Tibial nerve (tissue), 4 donors: Measurements from ENCODE around the gene CUL9. TPM values are rescaled to one million over a fixed set of nuclear protein-coding genes. Genes with fewer than 3 reads are reported as not detected.

Experiments
- DNase-seq, 2 donors: peaks; one replicate each; pipeline ENCODE4 v3.0.0-alpha.2; 2019; ENCODE audit warnings: low spot score in 2 of 2
- H3K27ac ChIP-seq, 4 donors: fragments of 200-600 bp; sonication (generic) in 3 of 4; one replicate each; pipeline ENCODE4 v1.5.1; 2017 to 2019; ENCODE audit warnings: mild to moderate bottlenecking in 1 of 4
- H3K27me3 ChIP-seq, 2 donors: fragments of 200-600 bp; sonication (generic) in 1 of 2; one replicate each; pipeline versions ENCODE4 v1.5.1 to v1.6.0; 2017 to 2019
- H3K36me3 ChIP-seq, 3 donors: fragments of 200-600 bp; sonication (generic); one replicate each; pipeline ENCODE4 v1.5.1; 2018 to 2019
- H3K4me1 ChIP-seq, 4 donors: fragments of 200-600 bp; sonication (generic) in 3 of 4; one replicate each; pipeline ENCODE4 v1.5.1; 2017 to 2019
- H3K4me3 ChIP-seq, 4 donors: fragments of 200-600 bp; sonication (generic) in 3 of 4; one replicate each; pipeline ENCODE4 v1.5.1; 2017 to 2019; ENCODE audit warnings: mild to moderate bottlenecking in 1 of 4, moderate library complexity in 1 of 4
- H3K9me3 ChIP-seq, 4 donors: fragments of 200-600 bp; sonication (generic) in 3 of 4; one replicate each; pipeline ENCODE4 v1.5.1; 2017 to 2019
- CTCF ChIP-seq, 5 experiments: fragments of 200-600 bp in 3 of 5; fragments of 450-650 bp in 2 of 5; sonication (generic) in 3 of 5; IDR thresholded peaks; one replicate each; pipeline ENCODE4 v1.5.1; 2016 to 2019; ENCODE audit warnings: antibody characterized with exemption in 5 of 5, mild to moderate bottlenecking in 3 of 5, moderate library complexity in 2 of 5
- EP300 ChIP-seq, 2 donors: sonication (generic); formaldehyde crosslinking; IDR thresholded peaks; one replicate each; pipeline ENCODE4 v1.6.1; 2017; ENCODE audit warnings: antibody characterized with exemption in 2 of 2, mild to moderate bottlenecking in 1 of 2
- POLR2A ChIP-seq, 2 donors: fragments of 450-650 bp; IDR thresholded peaks; one replicate each; pipeline ENCODE4 v1.6.1; 2017; ENCODE audit warnings: antibody characterized with exemption in 2 of 2, mild to moderate bottlenecking in 2 of 2, moderate library complexity in 2 of 2
- WGBS, 2 donors: methylation state at CpG; one replicate each; pipeline ENCODE4 v1.1.5; 2018; 5-methylcytosine and 5-hydroxymethylcytosine counted together
- total RNA-seq, 4 donors: library from RNA; depleted of rRNA; stranded (reverse); fragments of >200 nt; gene quantifications; one replicate each; pipeline ENCODE4 v1.1.0, GENCODE V29; 2016

CUL9 gene
- total RNA-seq, 4 donors from 2014 or later: 47.9 to 76.2 (median 49.3) TPM

- peaks cover 0 to 51% of the 10 kb centered on the region in 2 donors for H3K27me3 ChIP-seq
- no peaks in the 10 kb centered on the region for H3K9me3 ChIP-seq
- H3K36me3 ChIP-seq: no peaks in the 10 kb centered on the region
- no peak for DNase-seq
- peaks cover 0 to 4% (median 0%) of the 10 kb centered on the region in 4 donors for H3K4me1 ChIP-seq
- no peak overlapping the region for H3K4me3 ChIP-seq
- no peak overlapping the region for H3K27ac ChIP-seq
- WGBS, 2 donors: 79 to 83% methylated on average over 10 to 11 of the region's 11 CpGs
- TF ChIP-seq CTCF (IDR thresholded peaks at IDR 0.05) (no peak), POLR2A (IDR thresholded peaks at IDR 0.05) (no peak), EP300 (IDR thresholded peaks at IDR 0.05) (no peak)
Observed at GRCh38 chr6:43254846-43255245, 72.8 kb downstream of the CUL9 start.

DNA sequence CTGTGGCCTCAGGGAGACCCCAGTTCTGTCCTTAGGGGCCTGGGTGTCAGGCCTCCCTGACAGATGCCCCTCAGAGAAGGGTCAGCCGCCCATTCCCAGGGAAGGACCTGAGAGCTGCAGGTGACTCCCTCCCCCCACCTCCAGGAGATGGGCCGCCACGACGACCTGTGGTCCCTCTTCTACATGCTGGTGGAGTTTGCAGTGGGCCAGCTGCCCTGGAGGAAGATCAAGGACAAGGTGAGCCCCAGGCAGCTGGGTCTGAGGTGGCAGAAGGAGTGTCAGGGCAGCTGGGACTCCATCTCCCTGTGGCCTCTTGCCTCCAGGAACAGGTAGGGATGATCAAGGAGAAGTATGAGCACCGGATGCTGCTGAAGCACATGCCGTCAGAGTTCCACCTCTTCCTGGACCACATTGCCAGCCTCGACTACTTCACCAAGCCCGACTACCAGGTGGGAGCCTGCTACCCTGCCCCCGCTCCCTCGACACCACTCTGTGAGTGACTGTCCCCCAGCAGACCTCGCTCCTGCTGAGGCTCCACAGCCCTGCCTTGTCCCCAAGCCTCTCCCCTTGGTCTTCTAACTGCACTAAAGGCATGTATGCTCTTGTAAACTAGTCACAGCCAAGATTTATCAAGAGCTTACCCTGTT is 73.5 kb downstream of the CUL9 start:
- no peak for TF ChIP-seq POLR2A (IDR thresholded peaks at IDR 0.05)
- Histone ChIP-seq H3K27me3 (peaks cover 0 to 48% of the 10 kb centered on the region in 2 donors), H3K4me3 (no peak overlapping the region), H3K4me1 (peaks cover 0 to 4% (median 0%) of the 10 kb centered on the region in 4 donors), H3K27ac (no peak overlapping the region), H3K9me3 (no peaks in the 10 kb centered on the region), H3K36me3 (no peaks in the 10 kb centered on the region)
- DNase-seq: no peak
- WGBS, 2 donors: 74 to 79% methylated on average over 9 to 11 of the region's 11 CpGs

DNA sequence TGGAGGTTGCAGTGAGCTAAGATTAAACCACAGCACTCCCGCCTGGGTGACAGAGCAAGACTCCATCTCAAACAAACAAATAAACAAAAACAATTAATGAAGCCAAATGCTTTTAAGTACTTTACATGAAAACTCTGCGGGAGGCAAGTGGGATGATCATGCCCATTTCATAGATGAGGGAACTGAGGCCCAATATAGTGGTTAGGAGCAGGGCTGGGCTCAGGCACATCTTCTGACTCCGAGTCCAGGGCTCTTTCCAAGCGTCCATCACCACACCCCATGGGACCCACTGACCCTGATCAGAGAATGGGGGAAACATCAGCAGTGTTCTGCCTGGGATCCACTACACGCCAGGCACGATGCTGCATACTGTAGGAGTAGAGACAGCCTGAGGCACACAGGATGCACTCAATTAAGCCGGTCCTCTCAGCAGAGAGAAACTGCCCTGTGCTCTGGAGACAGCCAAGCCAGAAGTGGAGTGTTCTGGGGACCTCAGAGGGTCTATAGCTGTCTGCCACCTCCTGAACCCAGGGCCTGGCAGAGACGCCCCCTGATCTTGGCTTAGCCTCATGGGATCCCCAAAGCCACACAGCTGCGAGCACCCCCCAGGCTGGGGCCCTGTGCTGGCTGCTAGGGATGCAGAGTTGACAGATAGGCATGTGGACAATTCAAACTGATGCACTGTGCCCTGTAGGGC is 74.8 kb downstream of the CUL9 start:
- Histone ChIP-seq H3K4me3 (no peak overlapping the region), H3K36me3 (no peaks in the 10 kb centered on the region), H3K9me3 (no peaks in the 10 kb centered on the region), H3K4me1 (peaks cover 0 to under 1% (median 0%) of the 10 kb centered on the region in 4 donors), H3K27ac (no peak overlapping the region), H3K27me3 (peaks cover 0 to 35% of the 10 kb centered on the region in 2 donors)
- TF ChIP-seq CTCF (IDR thresholded peaks at IDR 0.05) (no peak), EP300 (IDR thresholded peaks at IDR 0.05) (no peak), POLR2A (IDR thresholded peaks at IDR 0.05) (no peak)
- 78 to 80% methylated on average over 5 to 9 of the region's 9 CpGs for WGBS, 2 donors
- DNase-seq: no peak

DNA sequence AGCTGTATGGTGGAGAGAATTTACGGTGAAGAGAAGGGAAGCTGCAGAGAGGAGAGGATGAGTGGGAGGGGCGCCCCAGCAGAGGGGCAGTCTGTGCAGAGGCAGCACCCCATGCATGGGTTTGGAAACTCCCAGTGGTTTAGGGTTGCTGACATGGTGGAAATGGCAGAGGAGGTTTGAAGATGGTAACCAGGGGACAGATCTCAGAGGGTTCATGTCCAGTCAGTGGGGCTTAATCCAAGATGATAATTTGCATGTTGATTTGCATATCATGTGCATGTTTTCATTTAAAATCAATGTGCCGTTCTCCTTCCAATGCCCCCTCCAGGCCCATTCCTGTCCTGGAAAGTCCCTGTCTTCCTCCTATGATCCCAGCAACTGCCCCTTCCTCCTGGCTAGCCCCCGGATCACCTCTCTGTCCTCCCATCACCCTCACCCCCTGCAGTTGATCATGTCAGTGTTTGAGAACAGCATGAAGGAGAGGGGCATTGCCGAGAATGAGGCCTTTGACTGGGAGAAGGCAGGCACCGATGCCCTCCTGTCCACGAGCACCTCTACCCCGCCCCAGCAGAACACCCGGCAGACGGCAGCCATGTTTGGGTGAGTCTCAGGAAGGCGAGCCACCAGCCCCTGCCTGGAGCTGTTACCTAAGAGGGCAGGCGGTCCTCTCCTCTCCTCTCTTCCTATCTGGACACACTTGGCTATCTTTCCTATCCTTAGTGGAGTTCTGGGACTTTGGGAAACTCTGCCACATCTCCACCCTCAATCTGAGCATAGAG is 75.6 kb downstream of the CUL9 start:
- Histone ChIP-seq H3K27me3 (peaks cover 0 to 28% of the 10 kb centered on the region in 2 donors), H3K9me3 (no peaks in the 10 kb centered on the region), H3K36me3 (no peaks in the 10 kb centered on the region), H3K4me3 (no peak overlapping the region), H3K4me1 (no peaks in the 10 kb centered on the region), H3K27ac (no peak overlapping the region)
- DNase-seq: no peak
- TF ChIP-seq CTCF (IDR thresholded peaks at IDR 0.05): no peak
- TF ChIP-seq POLR2A (IDR thresholded peaks at IDR 0.05): no peak
- no peak for TF ChIP-seq EP300 (IDR thresholded peaks at IDR 0.05)
- 71 to 76% methylated on average over 12 of the region's 12 CpGs for WGBS, 2 donors

DNA sequence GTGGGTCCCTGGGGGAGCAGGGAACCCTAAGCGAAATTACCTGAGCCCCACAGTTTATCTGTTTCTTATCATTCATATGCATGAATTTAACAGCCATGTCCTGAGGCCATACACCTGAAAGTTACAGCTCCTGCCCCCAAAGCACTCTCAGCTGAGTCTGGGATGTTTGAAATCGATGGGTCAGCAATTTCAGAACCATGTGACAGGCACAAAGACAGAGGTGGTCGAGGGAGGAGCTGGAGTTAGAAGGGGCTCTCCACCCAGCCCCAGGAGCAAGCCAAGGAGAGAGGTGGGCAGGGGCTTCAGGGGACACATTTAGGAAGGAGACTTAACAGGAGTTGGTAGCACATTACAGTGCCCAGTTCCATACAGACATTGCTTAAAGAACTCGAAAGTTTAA is 76.2 kb downstream of the CUL9 start:
- Histone ChIP-seq H3K27ac (no peak overlapping the region), H3K9me3 (no peaks in the 10 kb centered on the region), H3K27me3 (peaks cover 0 to 22% of the 10 kb centered on the region in 2 donors), H3K4me3 (no peak overlapping the region), H3K4me1 (no peaks in the 10 kb centered on the region), H3K36me3 (no peaks in the 10 kb centered on the region)
- DNase-seq: no peak
- 59 to 71% methylated on average over 4 of the region's 4 CpGs for WGBS, 2 donors
- TF ChIP-seq EP300 (IDR thresholded peaks at IDR 0.05) (no peak), POLR2A (IDR thresholded peaks at IDR 0.05) (no peak), CTCF (IDR thresholded peaks at IDR 0.05) (no peak)
